ENCODE measurements around the gene NFASC. TPM values are rescaled to one million over a fixed set of nuclear protein-coding genes. Genes with fewer than 3 reads are reported as not detected.
A peak's percentile ranks its signal among the peaks of the same experiment; 100 is the strongest.

Gene NFASC
- polyA plus RNA-seq, 3 donors: 0.08 TPM; not detected in 2

DNA sequence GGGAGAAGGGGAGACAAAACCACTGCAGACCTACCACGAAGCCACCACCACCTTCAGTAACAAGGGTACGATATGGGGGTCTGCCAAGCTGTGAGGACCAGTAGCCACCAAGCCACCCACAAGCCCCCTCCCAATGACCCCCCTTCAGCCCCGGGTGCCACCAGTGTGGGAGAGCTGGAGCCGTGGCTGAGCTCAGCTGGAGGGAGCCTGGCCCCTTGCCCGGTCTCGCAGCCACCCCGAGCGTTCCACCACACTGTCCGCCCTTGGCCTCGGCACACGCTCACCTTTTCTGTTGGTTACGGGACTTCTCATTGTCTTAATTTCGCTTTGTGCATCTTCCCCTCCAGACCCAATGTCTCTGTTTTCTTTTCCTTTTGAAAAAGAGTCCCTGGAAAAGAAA lies 145.9 kb downstream of the NFASC start:
- no peak overlapping the region for H3K9ac ChIP-seq (ENCODE audit: insufficient read depth, low read length, poor library complexity, severe bottlenecking)
- H3K79me2 ChIP-seq (ENCODE audit: insufficient read depth, low read length): no peaks in the 10 kb centered on the region
- H3K27ac ChIP-seq (ENCODE audit: low read depth in 1 of 2, low read length in 2 of 2): no peak overlapping the region
- H4K20me1 ChIP-seq (ENCODE audit: insufficient read depth, low read length): no peaks in the 10 kb centered on the region
- no peak for DNase-seq
- Mint-ChIP-seq H3K27me3 (ENCODE audit: low read depth in 3 of 3) (peaks cover 1 to 7% (median 5%) of the 10 kb centered on the region in 3 donors), H3K4me3 (no peak overlapping the region), H3K36me3 (no peaks in the 10 kb centered on the region), H3K4me1 (peaks cover 6% of the 10 kb centered on the region), H3K27ac (no peak overlapping the region), H3K9me3 (peaks cover 0 to 2% (median 0%) of the 10 kb centered on the region in 7 donors)
- H3K4me2 ChIP-seq (replicated peaks; ENCODE audit: extremely low read depth, low read length, poor library complexity, severe bottlenecking): no peak overlapping the region
- H3K9me3 ChIP-seq (replicated peaks in 1 of 2; ENCODE audit: control insufficient read depth in 1 of 2, insufficient read depth in 1 of 2, low read length in 2 of 2): no peaks in the 10 kb centered on the region
- WGBS (ENCODE audit: insufficient coverage): 100% methylated on average over 11 of the region's 13 CpGs
- no peaks in the 10 kb centered on the region for H3K27me3 ChIP-seq (ENCODE audit: control insufficient read depth in 2 of 2, insufficient read depth in 2 of 2, low read length in 2 of 2)
- no peaks in the 10 kb centered on the region for H3K36me3 ChIP-seq (replicated peaks in 1 of 2; ENCODE audit: control insufficient read depth in 1 of 2, insufficient read depth in 2 of 2, low read length in 2 of 2)
- intact Hi-C loops (cut with micrococcal nuclease): no loop called here
- H2AFZ ChIP-seq (ENCODE audit: insufficient read depth, low read depth, low read length, poor library complexity, severe bottlenecking): no peak overlapping the region
- H3K4me3 ChIP-seq (replicated peaks in 1 of 3; ENCODE audit: low read depth in 2 of 3, low read length in 3 of 3): no peak overlapping the region
- TF ChIP-seq, protein P1, sequence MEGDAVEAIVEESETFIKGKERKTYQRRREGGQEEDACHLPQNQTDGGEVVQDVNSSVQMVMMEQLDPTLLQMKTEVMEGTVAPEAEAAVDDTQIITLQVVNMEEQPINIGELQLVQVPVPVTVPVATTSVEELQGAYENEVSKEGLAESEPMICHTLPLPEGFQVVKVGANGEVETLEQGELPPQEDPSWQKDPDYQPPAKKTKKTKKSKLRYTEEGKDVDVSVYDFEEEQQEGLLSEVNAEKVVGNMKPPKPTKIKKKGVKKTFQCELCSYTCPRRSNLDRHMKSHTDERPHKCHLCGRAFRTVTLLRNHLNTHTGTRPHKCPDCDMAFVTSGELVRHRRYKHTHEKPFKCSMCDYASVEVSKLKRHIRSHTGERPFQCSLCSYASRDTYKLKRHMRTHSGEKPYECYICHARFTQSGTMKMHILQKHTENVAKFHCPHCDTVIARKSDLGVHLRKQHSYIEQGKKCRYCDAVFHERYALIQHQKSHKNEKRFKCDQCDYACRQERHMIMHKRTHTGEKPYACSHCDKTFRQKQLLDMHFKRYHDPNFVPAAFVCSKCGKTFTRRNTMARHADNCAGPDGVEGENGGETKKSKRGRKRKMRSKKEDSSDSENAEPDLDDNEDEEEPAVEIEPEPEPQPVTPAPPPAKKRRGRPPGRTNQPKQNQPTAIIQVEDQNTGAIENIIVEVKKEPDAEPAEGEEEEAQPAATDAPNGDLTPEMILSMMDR (IDR thresholded peaks at IDR 0.05): no peak
- no peaks in the 10 kb centered on the region for H3K4me1 ChIP-seq (ENCODE audit: control insufficient read depth in 1 of 2, insufficient read depth in 2 of 2, low read length in 2 of 2)

- Histone ChIP-seq H3K9me3 (replicated peaks in 1 of 2; ENCODE audit: control insufficient read depth in 1 of 2, insufficient read depth in 1 of 2, low read length in 2 of 2) (no peaks in the 10 kb centered on the region), H3K4me3 (replicated peaks in 1 of 3; ENCODE audit: low read depth in 2 of 3, low read length in 3 of 3) (no peak overlapping the region), H3K4me2 (replicated peaks; ENCODE audit: extremely low read depth, low read length, poor library complexity, severe bottlenecking) (no peak overlapping the region), H3K27ac (ENCODE audit: low read depth in 1 of 2, low read length in 2 of 2) (no peak overlapping the region), H3K27me3 (ENCODE audit: control insufficient read depth in 2 of 2, insufficient read depth in 2 of 2, low read length in 2 of 2) (no peaks in the 10 kb centered on the region), H4K20me1 (ENCODE audit: insufficient read depth, low read length) (no peaks in the 10 kb centered on the region), H2AFZ (ENCODE audit: insufficient read depth, low read depth, low read length, poor library complexity, severe bottlenecking) (no peak overlapping the region), H3K36me3 (replicated peaks in 1 of 2; ENCODE audit: control insufficient read depth in 1 of 2, insufficient read depth in 2 of 2, low read length in 2 of 2) (no peaks in the 10 kb centered on the region), H3K4me1 (ENCODE audit: control insufficient read depth in 1 of 2, insufficient read depth in 2 of 2, low read length in 2 of 2) (no peaks in the 10 kb centered on the region), H3K79me2 (ENCODE audit: insufficient read depth, low read length) (no peaks in the 10 kb centered on the region), H3K9ac (ENCODE audit: insufficient read depth, low read length, poor library complexity, severe bottlenecking) (no peak overlapping the region)
- Mint-ChIP-seq H3K9me3 (peaks cover 0 to 2% (median 0%) of the 10 kb centered on the region in 7 donors), H3K4me1 (peaks cover 6% of the 10 kb centered on the region), H3K27ac (peak overlapping the region in 1 of 7 donors; percentile 16), H3K27me3 (ENCODE audit: low read depth in 3 of 3) (peaks cover 1 to 7% (median 5%) of the 10 kb centered on the region in 3 donors), H3K4me3 (no peak overlapping the region), H3K36me3 (no peaks in the 10 kb centered on the region)
- TF ChIP-seq, protein P1 (IDR thresholded peaks at IDR 0.05): no peak
- DNase-seq: no peak
- intact Hi-C loops (cut with micrococcal nuclease): no loop called here
- WGBS (ENCODE audit: insufficient coverage): 100% methylated on average over 1 of the region's 6 CpGs
Observed at GRCh38 chr1:205017001-205017400, 146.3 kb downstream of the NFASC start.

Measured in CD14-positive monocyte (primary cell).